Measurements from ENCODE around the gene CBFB.
"Not testable (repeated sequence)": the region's sequence is repeated elsewhere in the genome, so short reads cannot be mapped to it uniquely, and the experiment has no call there.

Gene CBFB

GRCh38 chr16:67120025-67120424, 91.1 kb downstream of the CBFB start:
- H3K4me1 ChIP-seq = no peaks in the 10 kb centered on the region
- in situ Hi-C loops (cut with MboI; ENCODE audit: low sequenced_read_pairs) = no loop called here
- no peak overlapping the region for H3K4me3 ChIP-seq
- H3K27me3 ChIP-seq (ENCODE audit: low read depth) = no peaks in the 10 kb centered on the region
- H3K36me3 ChIP-seq (replicated peaks) = peaks cover 33% of the 10 kb centered on the region
- DNase-seq (ENCODE audit: low spot score in 2 of 2) = no peak
- H3K9me3 ChIP-seq = no peaks in the 10 kb centered on the region

DNA sequence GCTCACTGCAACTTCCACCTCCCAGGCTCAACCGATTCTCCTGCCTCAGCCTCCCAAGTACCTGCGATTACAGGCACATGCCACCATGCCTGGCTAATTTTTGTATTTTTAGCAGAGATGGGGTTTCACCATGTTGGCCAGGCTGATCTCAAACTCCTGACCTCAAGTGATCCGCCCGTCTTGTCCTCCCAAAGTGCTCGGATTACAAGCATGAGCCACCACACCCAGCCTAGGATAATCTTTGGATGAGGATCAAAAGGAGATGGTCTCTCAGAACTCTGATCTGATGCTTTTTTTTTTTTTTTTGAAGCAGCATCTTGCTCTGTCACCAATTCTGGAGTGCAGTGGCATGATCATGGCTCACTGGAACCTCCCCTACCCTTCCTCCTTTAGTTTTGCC, 93.8 kb downstream of the CBFB start:
- H3K4me1 ChIP-seq; in situ Hi-C loops (cut with MboI; ENCODE audit: low sequenced_read_pairs); H3K9me3 ChIP-seq; H3K27me3 ChIP-seq (ENCODE audit: low read depth); DNase-seq (ENCODE audit: low spot score in 2 of 2); H3K4me3 ChIP-seq: not testable (repeated sequence)
- peaks cover 35% of the 10 kb centered on the region for H3K36me3 ChIP-seq (replicated peaks)

DNA sequence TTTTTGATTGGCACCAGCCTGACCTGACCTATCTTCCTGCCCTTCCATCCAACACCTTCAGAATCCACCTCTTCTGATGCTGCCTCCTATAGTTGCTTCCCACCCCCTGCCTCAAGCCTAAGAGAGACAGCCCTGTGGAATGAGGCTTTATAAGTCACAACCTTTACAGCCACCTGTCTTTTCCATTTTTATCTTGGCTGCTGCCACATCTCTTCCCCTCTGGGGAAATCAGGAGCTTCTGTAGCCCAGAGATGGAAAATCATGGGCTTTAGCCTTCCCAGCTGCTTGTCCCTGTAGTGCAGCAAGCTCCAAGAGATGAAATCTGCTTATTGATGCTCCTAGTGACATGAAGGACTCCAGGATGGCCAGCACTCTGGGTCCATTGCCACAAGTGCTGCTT, 99.5 kb downstream of the CBFB start:
- in situ Hi-C loops (cut with MboI; ENCODE audit: low sequenced_read_pairs) = no loop called here
- H3K9me3 ChIP-seq = no peaks in the 10 kb centered on the region
- H3K4me1 ChIP-seq = no peaks in the 10 kb centered on the region
- H3K36me3 ChIP-seq (replicated peaks) = peaks cover 32% of the 10 kb centered on the region
- no peaks in the 10 kb centered on the region for H3K27me3 ChIP-seq (ENCODE audit: low read depth)
- DNase-seq (ENCODE audit: low spot score in 2 of 2) = no peak
- H3K4me3 ChIP-seq = no peak overlapping the region

DNA sequence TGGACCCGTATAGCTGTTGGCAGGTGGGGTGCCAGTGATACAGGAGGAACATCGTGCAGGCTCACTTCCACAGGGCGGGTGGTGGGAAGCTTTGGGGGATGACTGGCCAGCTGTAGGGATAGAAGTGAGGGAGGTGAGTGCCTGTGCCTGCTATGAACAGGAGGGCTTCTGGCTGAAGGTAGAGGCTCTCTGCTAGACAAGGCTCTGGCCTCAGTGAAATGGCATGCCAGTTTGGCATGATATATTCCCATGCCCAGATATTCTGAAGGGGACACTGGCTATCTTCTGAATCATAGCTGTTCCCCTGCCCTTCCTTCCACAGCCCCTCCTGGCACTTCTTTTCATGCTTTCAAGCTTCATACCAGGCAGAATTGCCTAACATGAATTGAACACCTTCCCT, 99.9 kb downstream of the CBFB start:
- Histone ChIP-seq H3K27me3 (ENCODE audit: low read depth) (no peaks in the 10 kb centered on the region), H3K4me1 (no peaks in the 10 kb centered on the region), H3K4me3 (no peak overlapping the region), H3K9me3 (no peaks in the 10 kb centered on the region), H3K36me3 (replicated peaks) (peaks cover 32% of the 10 kb centered on the region)
- in situ Hi-C loops (cut with MboI; ENCODE audit: low sequenced_read_pairs) = no loop called here
- no peak for DNase-seq (ENCODE audit: low spot score in 2 of 2)

- DNase-seq (ENCODE audit: low spot score in 2 of 2) = no peak
- Histone ChIP-seq H3K9me3 (no peaks in the 10 kb centered on the region), H3K36me3 (replicated peaks) (peaks cover 33% of the 10 kb centered on the region), H3K4me1 (no peaks in the 10 kb centered on the region), H3K4me3 (no peak overlapping the region), H3K27me3 (ENCODE audit: low read depth) (no peaks in the 10 kb centered on the region)
- in situ Hi-C loops (cut with MboI; ENCODE audit: low sequenced_read_pairs) = no loop called here
Measured at GRCh38 chr16:67129422-67129821, 100.5 kb downstream of the CBFB start.

DNA sequence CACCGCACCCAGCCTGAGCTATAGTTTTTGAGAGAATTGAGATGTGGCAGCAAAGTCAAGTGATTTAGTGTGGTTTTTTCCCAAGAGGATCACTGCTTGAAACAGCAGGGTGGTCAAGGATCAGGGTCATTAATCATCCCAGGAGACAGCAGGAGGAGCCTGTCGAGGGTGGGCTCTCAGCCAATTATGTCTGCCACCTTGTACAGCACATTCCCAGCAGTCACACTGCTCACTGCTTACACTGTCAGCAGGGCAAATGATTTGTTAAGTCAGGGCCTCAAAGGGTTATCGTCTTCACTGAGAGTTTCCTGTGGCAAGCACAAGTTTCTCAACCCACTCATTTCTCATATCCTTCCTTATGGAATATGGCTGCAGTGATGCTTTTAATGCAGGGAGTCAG, 108.7 kb downstream of the CBFB start:
- H3K4me3 ChIP-seq = no peak overlapping the region
- in situ Hi-C loops (cut with MboI; ENCODE audit: low sequenced_read_pairs) = no loop called here
- H3K36me3 ChIP-seq (replicated peaks) = peaks cover 63% of the 10 kb centered on the region
- H3K4me1 ChIP-seq = no peaks in the 10 kb centered on the region
- H3K9me3 ChIP-seq = no peaks in the 10 kb centered on the region
- DNase-seq (ENCODE audit: low spot score in 2 of 2) = no peak
- no peaks in the 10 kb centered on the region for H3K27me3 ChIP-seq (ENCODE audit: low read depth)

DNA sequence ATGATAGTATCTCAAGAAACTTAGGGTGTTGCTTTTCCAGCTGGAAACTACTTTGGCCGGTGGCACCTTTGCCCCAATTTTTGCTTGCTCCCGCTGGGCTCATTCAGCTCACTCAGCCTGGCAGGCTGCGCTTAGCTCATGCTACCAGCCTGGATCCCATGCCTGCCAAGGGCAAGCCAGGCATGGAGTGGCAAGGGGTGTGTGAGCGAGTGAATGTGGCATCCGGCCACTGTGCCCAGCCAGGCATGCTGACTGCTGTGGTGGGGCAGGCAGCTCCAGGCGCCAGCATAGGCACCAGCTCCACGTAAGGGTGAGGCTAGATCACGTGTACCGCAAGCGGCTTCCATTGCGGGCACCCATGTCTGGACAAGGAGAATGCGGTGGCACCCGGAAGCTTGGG, 112.4 kb downstream of the CBFB start:
- H3K4me1 ChIP-seq = no peaks in the 10 kb centered on the region
- H3K27me3 ChIP-seq (ENCODE audit: low read depth) = no peaks in the 10 kb centered on the region
- in situ Hi-C loops (cut with MboI; ENCODE audit: low sequenced_read_pairs) = no loop called here
- no peak overlapping the region for H3K4me3 ChIP-seq
- H3K36me3 ChIP-seq (replicated peaks) = peaks cover 72% of the 10 kb centered on the region
- no peaks in the 10 kb centered on the region for H3K9me3 ChIP-seq
- DNase-seq (ENCODE audit: low spot score in 2 of 2) = no peak

DNA sequence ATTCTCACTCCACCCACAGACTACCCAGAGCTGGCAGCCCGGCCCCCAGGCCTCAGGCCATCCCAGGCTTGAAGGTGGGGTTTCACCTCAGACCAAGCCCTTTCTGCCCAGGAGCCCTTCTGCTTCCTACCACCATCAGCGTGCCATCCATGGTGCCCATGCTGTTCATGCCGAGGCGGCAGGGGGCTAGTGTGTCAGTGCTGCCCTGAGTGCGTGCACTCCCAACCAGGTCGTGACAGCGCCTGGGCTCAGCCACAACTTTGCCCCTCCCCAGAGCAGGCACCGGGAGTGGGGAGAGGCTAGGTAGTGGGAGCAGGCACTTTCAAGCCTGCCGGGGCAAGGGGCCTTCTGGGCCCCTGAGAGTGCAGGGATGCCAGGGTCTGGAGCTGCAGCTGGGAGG, 113.4 kb downstream of the CBFB start:
- Histone ChIP-seq H3K36me3 (replicated peaks) (peaks cover 75% of the 10 kb centered on the region), H3K9me3 (no peaks in the 10 kb centered on the region), H3K4me1 (no peaks in the 10 kb centered on the region), H3K4me3 (no peak overlapping the region), H3K27me3 (ENCODE audit: low read depth) (no peaks in the 10 kb centered on the region)
- no peak for DNase-seq (ENCODE audit: low spot score in 2 of 2)
- in situ Hi-C loops (cut with MboI; ENCODE audit: low sequenced_read_pairs) = no loop called here

GRCh38 chr16:67144943-67145342, 116.0 kb downstream of the CBFB start:
- peaks cover 80% of the 10 kb centered on the region for H3K36me3 ChIP-seq (replicated peaks)

DNA sequence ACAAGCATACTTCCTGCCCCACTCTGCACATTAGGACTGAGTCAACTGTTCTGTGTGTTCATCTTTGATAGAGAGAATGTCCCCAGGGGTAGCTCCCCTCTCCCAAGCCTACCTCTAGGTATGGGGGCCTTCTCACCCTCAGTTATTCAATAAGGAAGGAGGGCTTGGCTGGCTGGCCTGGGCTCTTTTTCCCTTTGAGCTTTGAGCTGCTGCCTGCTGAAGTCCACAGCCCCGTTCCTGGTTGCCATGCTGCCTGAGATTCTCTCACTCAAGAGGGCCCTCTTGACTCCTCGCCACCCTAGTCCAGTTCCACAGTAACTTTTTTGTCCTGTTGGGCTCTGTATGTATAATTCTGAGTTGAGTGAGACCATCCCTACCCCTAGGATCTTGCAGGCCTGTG, 116.8 kb downstream of the CBFB start:
- Histone ChIP-seq H3K4me3 (no peak overlapping the region), H3K4me1 (no peaks in the 10 kb centered on the region), H3K9me3 (no peaks in the 10 kb centered on the region), H3K27me3 (ENCODE audit: low read depth) (no peaks in the 10 kb centered on the region), H3K36me3 (replicated peaks) (peaks cover 76% of the 10 kb centered on the region)
- DNase-seq (ENCODE audit: low spot score in 2 of 2) = no peak
- in situ Hi-C loops (cut with MboI; ENCODE audit: low sequenced_read_pairs) = no loop called here

More at GRCh38 chr16:67144943-67145342, 116.0 kb downstream of the CBFB start:
- no peaks in the 10 kb centered on the region for H3K4me1 ChIP-seq
- no peaks in the 10 kb centered on the region for H3K9me3 ChIP-seq
- H3K4me3 ChIP-seq = no peak overlapping the region
- in situ Hi-C loops (cut with MboI; ENCODE audit: low sequenced_read_pairs) = no loop called here
- no peaks in the 10 kb centered on the region for H3K27me3 ChIP-seq (ENCODE audit: low read depth)
- no peak for DNase-seq (ENCODE audit: low spot score in 2 of 2)

DNA sequence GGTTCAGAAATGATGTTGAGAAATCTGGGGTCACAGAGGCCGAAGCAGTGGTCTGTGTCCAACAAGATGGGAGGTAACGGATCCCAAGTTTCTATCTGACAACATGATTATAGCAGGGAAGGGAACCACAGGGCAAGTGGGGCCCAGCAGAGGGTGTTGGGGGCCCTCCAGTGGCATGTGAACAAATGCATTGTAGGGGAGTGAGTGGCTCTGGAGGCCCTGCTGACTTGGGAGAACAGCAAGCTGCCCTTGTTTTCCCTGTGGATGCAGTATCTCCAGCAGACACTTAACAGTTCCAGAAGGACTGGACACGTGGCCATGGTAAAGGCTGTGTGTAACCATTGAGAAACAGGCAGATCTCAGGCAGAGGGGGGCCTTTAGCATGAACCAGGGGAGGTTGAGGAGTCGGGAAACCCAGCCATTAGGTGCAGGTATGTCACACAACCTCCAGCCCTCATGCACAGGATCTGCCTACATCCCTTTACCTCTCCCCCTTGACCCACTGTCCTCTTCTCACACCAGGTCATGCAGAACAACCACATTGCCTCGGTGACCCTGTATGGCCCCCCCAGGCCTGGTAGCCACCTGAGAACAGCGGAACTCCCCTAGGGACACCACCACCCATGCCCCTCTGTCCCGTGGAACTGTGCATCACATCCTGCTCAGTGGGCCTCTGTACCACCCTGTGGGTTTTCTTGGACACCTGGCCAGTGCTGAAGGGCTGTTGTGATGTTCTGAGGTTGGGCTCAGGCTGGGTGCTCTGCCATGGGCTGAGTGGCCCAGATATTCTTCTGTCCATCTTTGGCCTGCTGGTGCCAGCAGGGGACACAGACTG, 117.8 kb downstream of the CBFB start:
- peaks cover 66% of the 10 kb centered on the region for H3K36me3 ChIP-seq (replicated peaks)
- no peak overlapping the region for H3K4me3 ChIP-seq
- no peak for DNase-seq (ENCODE audit: low spot score in 2 of 2)
- H3K27me3 ChIP-seq (ENCODE audit: low read depth) = no peaks in the 10 kb centered on the region
- no peaks in the 10 kb centered on the region for H3K4me1 ChIP-seq
- no peaks in the 10 kb centered on the region for H3K9me3 ChIP-seq
- in situ Hi-C loops (cut with MboI; ENCODE audit: low sequenced_read_pairs) = no loop called here

- Histone ChIP-seq H3K9me3 (no peaks in the 10 kb centered on the region), H3K27me3 (ENCODE audit: low read depth) (no peaks in the 10 kb centered on the region), H3K4me1 (no peaks in the 10 kb centered on the region), H3K4me3 (no peak overlapping the region), H3K36me3 (replicated peaks) (peaks cover 61% of the 10 kb centered on the region)
- no peak for DNase-seq (ENCODE audit: low spot score in 2 of 2)
- in situ Hi-C loops (cut with MboI; ENCODE audit: low sequenced_read_pairs) = no loop called here
Measured at GRCh38 chr16:67147437-67148140, 118.6 kb downstream of the CBFB start.

- Histone ChIP-seq H3K9me3 (no peaks in the 10 kb centered on the region), H3K27me3 (ENCODE audit: low read depth) (no peaks in the 10 kb centered on the region), H3K4me3 (no peak overlapping the region), H3K36me3 (replicated peaks) (peaks cover 56% of the 10 kb centered on the region), H3K4me1 (no peaks in the 10 kb centered on the region)
- in situ Hi-C loops (cut with MboI; ENCODE audit: low sequenced_read_pairs) = no loop called here
- no peak for DNase-seq (ENCODE audit: low spot score in 2 of 2)
Measured at GRCh38 chr16:67148221-67148620, 119.3 kb downstream of the CBFB start.

DNA sequence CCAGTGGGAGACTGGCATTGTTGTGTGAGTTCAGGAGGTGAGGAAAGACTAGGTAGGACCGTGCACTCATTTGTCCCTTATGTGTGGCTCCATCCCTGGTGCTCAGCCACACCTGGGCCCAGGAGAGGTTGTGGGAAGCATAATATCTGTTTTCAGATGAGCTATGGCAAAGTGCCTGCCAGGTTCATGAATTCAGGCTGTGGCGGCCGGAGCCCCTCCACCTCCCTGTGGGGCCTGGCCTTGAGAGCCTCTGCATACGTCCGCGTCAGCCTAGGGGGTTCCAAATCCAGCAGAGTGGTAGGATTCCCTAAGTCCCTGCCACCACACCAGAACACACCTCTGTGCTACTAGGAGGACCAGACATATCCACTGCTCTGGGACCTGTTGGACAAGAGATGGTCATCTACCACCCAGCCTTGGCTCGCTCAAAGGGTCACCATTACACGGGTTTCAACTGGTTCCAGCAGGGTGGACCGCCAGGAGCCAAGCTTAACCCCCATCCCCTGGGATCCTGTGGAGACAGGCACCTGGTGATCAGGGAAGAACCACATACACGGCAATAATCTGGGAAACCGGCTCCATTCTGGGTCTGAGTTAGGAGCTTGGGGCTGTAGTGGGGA, 119.8 kb downstream of the CBFB start:
- Histone ChIP-seq H3K9me3 (no peaks in the 10 kb centered on the region), H3K4me3 (no peak overlapping the region), H3K36me3 (replicated peaks) (peaks cover 52% of the 10 kb centered on the region), H3K4me1 (no peaks in the 10 kb centered on the region), H3K27me3 (ENCODE audit: low read depth) (no peaks in the 10 kb centered on the region)
- in situ Hi-C loops (cut with MboI; ENCODE audit: low sequenced_read_pairs) = no loop called here
- no peak for DNase-seq (ENCODE audit: low spot score in 2 of 2)

All from HAP-1 (cell line).